Adrenal gland (tissue), 12 donors: ENCODE data around the gene TFB1M. TPM values are rescaled to one million over a fixed set of nuclear protein-coding genes. Genes with fewer than 3 reads are reported as not detected.

Experiments
- DNase-seq, 7 donors: peaks; one replicate each; pipeline ENCODE4 v3.0.0-alpha.2; 2019 to 2020
- H3K27ac ChIP-seq, 5 donors: fragments of 200-600 bp; sonication (generic) in 4 of 5; 1 replicate in 3 of 5; 2 replicates in 2 of 5; pipeline versions ENCODE4 v1.5.1 to v1.8.0; 2016 to 2020; ENCODE audit warnings: mild to moderate bottlenecking in 1 of 5
- H3K27me3 ChIP-seq: fragments of 200-600 bp; 2 replicates; pipeline ENCODE4 v1.8.0; 2021
- H3K36me3 ChIP-seq, 2 donors: fragments of 200-600 bp; replicated peaks in 1 of 2; 1 replicate in 1 of 2; 2 replicates in 1 of 2; pipeline versions ENCODE4 v1.5.1 to v1.8.0; 2018 to 2022
- H3K4me1 ChIP-seq, 2 donors: fragments of 200-600 bp; replicated peaks in 1 of 2; 1 replicate in 1 of 2; 2 replicates in 1 of 2; pipeline versions ENCODE4 v1.5.1 to v1.8.0; 2018 to 2021
- H3K4me3 ChIP-seq, 4 donors: fragments of 200-600 bp; sonication (generic) in 3 of 4; one replicate each; pipeline ENCODE4 v1.5.1; 2016 to 2018
- H3K9me3 ChIP-seq, 3 donors: fragments of 200-600 bp; sonication (generic) in 1 of 3; replicated peaks in 1 of 3; 1 replicate in 2 of 3; 2 replicates in 1 of 3; pipeline versions ENCODE4 v1.5.1 to v1.8.0; 2016 to 2021
- CTCF ChIP-seq, 6 experiments: fragments of 450-650 bp in 4 of 6; fragments of 200-600 bp in 2 of 6; sonication (generic) in 1 of 6; IDR thresholded peaks; 1 replicate in 5 of 6; 2 replicates in 1 of 6; pipeline versions ENCODE4 v1.5.1 to v1.8.0; 2016 to 2021; ENCODE audit warnings: antibody characterized with exemption in 6 of 6, mild to moderate bottlenecking in 2 of 6, moderate library complexity in 1 of 6
- POLR2A ChIP-seq, 2 donors: fragments of 450-650 bp; IDR thresholded peaks; one replicate each; pipeline ENCODE4 v1.6.1; 2017; ENCODE audit warnings: antibody characterized with exemption in 2 of 2, mild to moderate bottlenecking in 2 of 2, moderate library complexity in 1 of 2
- WGBS, 4 donors: extraction: QIAGEN DNeasy Blood & Tissue Kit in 2 of 4; methylation state at CpG; one replicate each; pipeline versions ENCODE4 v1.1.5 to v1.1.7; 2013 to 2017; 5-methylcytosine and 5-hydroxymethylcytosine counted together
- intact Hi-C, 2 donors: fragments of 100-400 bp; cut with DNase I; formaldehyde crosslinking; loops; one replicate each; pipeline versions ENCODE4 v1.14.1 to v1.15.0; 2022 to 2023
- polyA plus RNA-seq, 3 donors: library from polyadenylated mRNA; stranded (reverse); fragments of 200-250 nt in 2 of 3; fragments of 350-450 nt in 1 of 3; fragmentation: Illumina TruSeq in 1 of 3; extraction: RNeasy Lipid Tissue Mini Kit (QIAGEN cat#74804) in 1 of 3; gene quantifications; one replicate each; pipeline ENCODE4 v1.2.3, GENCODE V29; 2013 to 2014
- total RNA-seq, 9 donors: library from RNA; depleted of rRNA in 4 of 9; stranded (reverse); fragments of >200 nt in 4 of 9; fragments of 120-200 nt in 1 of 9; fragmentation: NEBNext Ultra II Directional in 1 of 9; extraction: Animal tissue kit (Norgen Biotek cat#: 25700) in 1 of 9; gene quantifications; one replicate each; pipeline versions ENCODE4 v1.1.0 to v1.2.4, GENCODE V29; 2013 to 2023
- donor health status: healthy with polysubstance abuse.
- donor health status: Bipolar disorder and iron deficiency.
- donor health status: DM: yes; HTN: yes; CAD: no.
- donor health status: DM: no; HTN: no; CAD: no.
- donor health status: DM: no; HTN: no; CAD: no.
- donor health status: DM: yes; HTN: yes; CAD: no.

Gene TFB1M
- total and polyA plus RNA-seq, 12 donors, result 17.1 to 74.8 (median 49.8) TPM

GRCh38 chr6:155297669-155298068, 16.6 kb downstream of the TFB1M start:
- 89 to 96% (median 90%) methylated on average over 3 of the region's 3 CpGs for WGBS, 4 donors
- Histone ChIP-seq H3K27ac (no peak overlapping the region), H3K4me1 (peaks cover 0 to 8% of the 10 kb centered on the region in 2 donors), H3K36me3 (peaks cover 0 to 24% of the 10 kb centered on the region in 2 donors), H3K4me3 (no peak overlapping the region), H3K9me3 (no peaks in the 10 kb centered on the region), H3K27me3 (no peaks in the 10 kb centered on the region)
- intact Hi-C loops, result no loop called here
- no peak for DNase-seq
- TF ChIP-seq POLR2A (IDR thresholded peaks at IDR 0.05) (no peak), CTCF (IDR thresholded peaks at IDR 0.05) (no peak)

- H3K4me1 ChIP-seq, result peaks cover 0 to 8% of the 10 kb centered on the region in 2 donors
- TF ChIP-seq POLR2A (IDR thresholded peaks at IDR 0.05) (no peak), CTCF (IDR thresholded peaks at IDR 0.05) (no peak)
- intact Hi-C loops, result no loop called here
- no peak overlapping the region for H3K4me3 ChIP-seq
- WGBS, 4 donors, result 75 to 86% (median 77%) methylated on average over 5 of the region's 5 CpGs
- H3K36me3 ChIP-seq, result peaks cover 0 to 21% of the 10 kb centered on the region in 2 donors
- no peak for DNase-seq
- H3K27ac ChIP-seq, result no peak overlapping the region
- H3K27me3 ChIP-seq, result no peaks in the 10 kb centered on the region
- no peaks in the 10 kb centered on the region for H3K9me3 ChIP-seq
Observed at GRCh38 chr6:155292711-155293110, 21.6 kb downstream of the TFB1M start.

- H3K4me3 ChIP-seq, result no peak overlapping the region
- no peaks in the 10 kb centered on the region for H3K9me3 ChIP-seq
- 71 to 92% (median 85%) methylated on average over 3 of the region's 3 CpGs for WGBS, 4 donors
- no peak for TF ChIP-seq POLR2A (IDR thresholded peaks at IDR 0.05)
- no peak for TF ChIP-seq CTCF (IDR thresholded peaks at IDR 0.05)
- peaks cover 0 to 10% of the 10 kb centered on the region in 2 donors for H3K36me3 ChIP-seq
- H3K27me3 ChIP-seq, result no peaks in the 10 kb centered on the region
- intact Hi-C loops, result no loop called here
- no peak overlapping the region for H3K27ac ChIP-seq
- no peak for DNase-seq
- peaks cover 0 to 8% of the 10 kb centered on the region in 2 donors for H3K4me1 ChIP-seq
Observed at GRCh38 chr6:155291291-155291690, 23.0 kb downstream of the TFB1M start.

- Histone ChIP-seq H3K9me3 (no peaks in the 10 kb centered on the region), H3K4me1 (peaks cover 0 to 8% of the 10 kb centered on the region in 2 donors), H3K27ac (no peak overlapping the region), H3K4me3 (no peak overlapping the region), H3K36me3 (peaks cover 0 to 3% of the 10 kb centered on the region in 2 donors), H3K27me3 (no peaks in the 10 kb centered on the region)
- WGBS, 4 donors, result 92 to 95% (median 93%) methylated on average over 5 of the region's 5 CpGs
- DNase-seq, result no peak
- intact Hi-C loops, result no loop called here
- TF ChIP-seq POLR2A (IDR thresholded peaks at IDR 0.05) (no peak), CTCF (IDR thresholded peaks at IDR 0.05) (no peak)
Observed at GRCh38 chr6:155290491-155290890, 23.8 kb downstream of the TFB1M start.
